ENCODE measurements around the gene LRRC73. TPM values are rescaled to one million over a fixed set of nuclear protein-coding genes. Genes with fewer than 3 reads are reported as not detected.

LRRC73 gene
- total RNA-seq, 1 donor, result 0.63 TPM

DNA sequence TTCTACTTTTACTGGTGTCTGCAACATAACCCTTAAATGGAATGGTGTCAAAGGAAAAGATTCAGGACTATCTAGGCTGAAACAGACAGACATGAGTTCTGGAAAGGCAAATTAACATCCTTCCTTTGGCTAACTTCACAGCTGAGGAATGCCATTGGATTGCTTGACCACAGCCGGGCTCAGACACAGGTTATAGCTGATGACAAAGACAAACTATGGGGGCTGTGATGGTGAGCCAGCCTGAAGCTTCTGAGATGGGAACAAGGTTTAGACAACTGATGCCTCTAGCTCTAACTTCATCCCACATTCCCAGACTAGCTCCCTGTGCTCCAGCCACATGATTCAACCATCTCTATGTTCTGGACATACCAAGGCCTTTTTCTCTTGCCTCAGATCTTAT is 22.1 kb upstream of the LRRC73 start:
- TF ChIP-seq, protein P1, sequence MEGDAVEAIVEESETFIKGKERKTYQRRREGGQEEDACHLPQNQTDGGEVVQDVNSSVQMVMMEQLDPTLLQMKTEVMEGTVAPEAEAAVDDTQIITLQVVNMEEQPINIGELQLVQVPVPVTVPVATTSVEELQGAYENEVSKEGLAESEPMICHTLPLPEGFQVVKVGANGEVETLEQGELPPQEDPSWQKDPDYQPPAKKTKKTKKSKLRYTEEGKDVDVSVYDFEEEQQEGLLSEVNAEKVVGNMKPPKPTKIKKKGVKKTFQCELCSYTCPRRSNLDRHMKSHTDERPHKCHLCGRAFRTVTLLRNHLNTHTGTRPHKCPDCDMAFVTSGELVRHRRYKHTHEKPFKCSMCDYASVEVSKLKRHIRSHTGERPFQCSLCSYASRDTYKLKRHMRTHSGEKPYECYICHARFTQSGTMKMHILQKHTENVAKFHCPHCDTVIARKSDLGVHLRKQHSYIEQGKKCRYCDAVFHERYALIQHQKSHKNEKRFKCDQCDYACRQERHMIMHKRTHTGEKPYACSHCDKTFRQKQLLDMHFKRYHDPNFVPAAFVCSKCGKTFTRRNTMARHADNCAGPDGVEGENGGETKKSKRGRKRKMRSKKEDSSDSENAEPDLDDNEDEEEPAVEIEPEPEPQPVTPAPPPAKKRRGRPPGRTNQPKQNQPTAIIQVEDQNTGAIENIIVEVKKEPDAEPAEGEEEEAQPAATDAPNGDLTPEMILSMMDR (IDR thresholded peaks at IDR 0.05; ENCODE audit: insufficient read depth, low read length), result no peak

DNA sequence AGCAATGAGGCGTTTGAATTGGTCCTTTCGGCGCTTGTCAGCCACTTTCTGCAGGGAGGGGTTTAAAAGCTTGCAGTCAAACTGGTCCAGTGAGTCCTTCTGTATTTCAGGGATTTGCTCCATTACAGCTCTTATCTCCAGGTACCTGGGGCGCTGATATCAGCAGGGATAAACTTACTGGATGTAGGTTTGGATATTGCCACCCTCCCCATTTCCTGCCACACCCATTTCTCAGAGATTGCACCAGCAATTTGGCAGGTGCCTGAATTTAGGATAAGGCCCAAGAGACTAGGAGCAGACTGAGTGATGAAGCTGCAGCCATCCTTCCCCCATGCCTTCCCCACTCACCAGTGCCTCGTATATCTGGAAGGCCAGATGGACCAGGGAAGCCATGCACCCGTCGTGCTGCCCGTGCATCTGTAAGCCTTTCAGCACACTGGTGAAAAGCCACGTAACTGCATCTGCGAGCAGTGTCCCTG is 14.4 kb upstream of the LRRC73 start:
- no peak for DNase-seq (ENCODE audit: low read depth)
- TF ChIP-seq, protein P1 (IDR thresholded peaks at IDR 0.05; ENCODE audit: insufficient read depth, low read length), result no peak
- H3K4me3 ChIP-seq (ENCODE audit: low read depth, low read length), result no peak overlapping the region

More for the DNA sequence above, 22.1 kb upstream of the LRRC73 start:
- no peak for DNase-seq (ENCODE audit: low read depth)
- H3K4me3 ChIP-seq (ENCODE audit: low read depth, low read length), result no peak overlapping the region

DNA sequence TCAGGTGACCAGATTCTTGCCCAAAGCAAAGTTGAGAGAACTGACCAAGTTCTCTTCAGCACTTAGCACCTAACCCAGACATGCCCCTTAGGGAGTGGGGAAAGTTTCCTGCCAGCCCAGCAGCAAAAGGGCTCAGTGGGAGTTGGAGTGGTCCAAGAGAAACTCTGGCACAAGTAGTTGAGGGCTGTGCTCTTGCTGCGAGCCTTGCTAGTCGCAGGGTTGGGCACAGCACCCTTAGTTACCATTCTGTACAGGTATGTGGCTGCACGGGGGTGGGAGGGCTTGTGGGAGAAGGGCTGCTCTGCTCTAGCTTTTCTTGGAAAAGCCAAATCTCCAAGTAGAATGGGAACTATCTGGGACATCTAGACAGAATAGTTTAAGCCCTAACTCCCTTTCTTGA is 13.1 kb upstream of the LRRC73 start:
- H3K4me3 ChIP-seq (ENCODE audit: low read depth, low read length), result no peak overlapping the region
- TF ChIP-seq, protein P1 (IDR thresholded peaks at IDR 0.05; ENCODE audit: insufficient read depth, low read length), result no peak
- no peak for DNase-seq (ENCODE audit: low read depth)

DNA sequence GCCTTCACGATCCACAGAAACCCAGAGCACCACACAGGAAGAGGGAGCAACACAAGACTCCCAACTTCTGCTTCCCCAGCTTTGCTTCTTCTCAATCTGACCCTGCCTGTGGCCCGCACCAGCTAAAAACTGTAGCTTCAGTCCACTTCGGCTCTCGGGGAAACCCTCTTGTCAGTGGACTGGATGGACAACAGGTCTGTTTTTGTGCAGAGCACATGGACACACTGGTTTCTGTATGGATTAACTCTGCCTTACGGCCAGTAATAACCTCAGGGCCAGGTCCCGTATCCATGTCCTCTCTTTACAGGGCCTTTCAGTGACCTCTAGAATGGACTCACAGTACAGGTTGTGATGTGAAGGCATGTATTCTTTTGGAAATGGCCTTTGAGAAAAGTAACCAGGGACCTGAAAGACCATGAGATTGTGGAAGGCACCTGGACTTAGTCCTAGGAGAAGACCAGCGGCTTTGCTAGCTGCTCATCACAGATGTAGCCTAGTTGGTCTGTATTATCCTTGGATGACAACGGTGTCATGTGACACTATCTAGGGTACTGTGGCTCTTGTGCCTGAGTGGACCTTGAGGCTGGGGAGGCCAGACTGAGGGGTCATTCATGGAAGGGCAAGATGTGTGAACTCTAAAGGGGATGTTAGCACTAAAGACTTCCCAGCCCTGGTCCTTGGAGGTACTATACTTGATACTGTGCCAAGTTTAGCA is 12.6 kb upstream of the LRRC73 start:
- TF ChIP-seq, protein P1 (IDR thresholded peaks at IDR 0.05; ENCODE audit: insufficient read depth, low read length), result no peak
- H3K4me3 ChIP-seq (ENCODE audit: low read depth, low read length), result no peak overlapping the region
- no peak for DNase-seq (ENCODE audit: low read depth)

DNA sequence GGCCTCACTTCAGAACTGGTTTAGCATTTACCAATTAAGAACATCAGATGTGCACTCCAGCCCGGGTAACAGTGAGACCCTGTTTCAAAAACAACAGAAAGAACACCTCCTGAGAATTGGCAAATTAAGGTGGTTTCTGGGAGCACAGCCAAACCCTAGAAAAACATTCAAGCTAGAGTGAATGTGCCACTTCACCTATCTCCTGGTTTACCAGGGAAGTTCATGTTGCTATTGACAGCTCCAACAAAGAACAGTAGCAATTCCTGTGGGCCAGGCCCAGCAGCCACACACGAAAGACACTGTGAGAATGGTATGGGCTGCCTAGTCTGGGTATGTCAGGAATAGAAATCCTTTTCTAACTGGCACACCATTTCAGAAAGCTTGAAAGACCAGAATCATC is 11.7 kb upstream of the LRRC73 start:
- TF ChIP-seq, protein P1 (IDR thresholded peaks at IDR 0.05; ENCODE audit: insufficient read depth, low read length), result no peak
- H3K4me3 ChIP-seq (ENCODE audit: low read depth, low read length), result no peak overlapping the region
- DNase-seq (ENCODE audit: low read depth), result no peak

DNA sequence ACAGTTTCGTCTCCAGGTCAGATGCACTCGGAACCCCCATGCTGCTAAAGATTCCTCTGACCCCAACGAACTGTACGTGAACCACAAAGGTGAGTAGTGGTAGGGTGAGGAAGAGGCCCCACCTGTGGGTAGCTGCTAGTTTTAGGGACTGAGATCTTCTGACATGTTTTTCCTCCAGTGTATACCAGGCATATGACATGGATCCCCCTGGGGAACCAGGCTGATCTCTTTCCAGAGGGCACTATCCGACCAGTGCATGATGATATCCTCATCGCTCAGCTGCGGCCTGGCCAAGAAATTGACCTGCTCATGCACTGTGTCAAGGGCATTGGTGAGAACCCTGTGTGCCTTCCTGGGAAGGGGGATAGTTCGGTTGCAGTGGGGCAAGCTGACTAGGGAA is 10.0 kb upstream of the LRRC73 start:
- DNase-seq (ENCODE audit: low read depth), result no peak
- TF ChIP-seq, protein P1 (IDR thresholded peaks at IDR 0.05; ENCODE audit: insufficient read depth, low read length), result no peak

More for the DNA sequence above, 10.0 kb upstream of the LRRC73 start:
- no peak overlapping the region for H3K4me3 ChIP-seq (ENCODE audit: low read depth, low read length)
